Measurements from ENCODE around the gene MORC3. TPM values are rescaled to one million over a fixed set of nuclear protein-coding genes. Genes with fewer than 3 reads are reported as not detected.
A peak's percentile ranks its signal among the peaks of the same experiment; 100 is the strongest.

The MORC3 gene
- total and polyA plus RNA-seq, 9 of the 15 experiments (the other 6 are each of a cell fraction or from before 2014, with no cell fraction given), result 12.7 to 53.7 (median 36.0) TPM

DNA sequence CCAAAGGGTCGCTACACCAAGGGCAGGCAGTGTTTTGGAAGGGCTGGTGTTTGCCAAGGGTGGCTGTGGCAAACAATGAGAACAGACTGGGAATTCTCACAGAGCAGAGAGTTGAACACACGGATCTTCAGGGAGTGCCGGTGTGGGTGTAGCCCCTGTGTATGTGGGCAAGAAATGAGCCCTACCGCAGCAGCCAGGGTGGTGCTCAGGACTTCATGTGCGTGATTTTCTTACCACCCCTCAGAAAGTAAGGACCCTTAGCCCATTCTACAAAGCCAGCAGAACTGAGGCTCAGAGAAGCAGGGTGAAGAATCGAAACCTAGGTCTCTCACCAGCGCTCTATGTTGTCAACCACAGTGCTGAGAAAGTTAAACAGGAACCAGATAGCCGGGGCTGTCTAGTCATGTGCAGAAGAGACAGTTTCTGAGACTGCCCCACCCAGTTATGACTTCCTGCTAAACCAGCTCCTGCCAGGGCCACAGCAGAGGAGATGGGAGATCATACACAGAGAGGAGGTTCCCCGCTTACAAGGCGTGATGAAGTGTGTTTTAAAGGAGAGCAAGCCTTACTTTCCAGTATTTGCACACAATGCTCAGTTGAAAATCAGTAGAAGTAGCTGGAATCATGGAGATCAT lies 21.9 kb upstream of the MORC3 start (continued):
- TF ChIP-seq, protein P1, sequence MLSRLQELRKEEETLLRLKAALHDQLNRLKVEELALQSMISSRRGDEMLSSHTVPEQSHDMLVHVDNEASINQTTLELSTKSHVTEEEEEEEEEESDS (CRISPR knock-in tag; IDR thresholded peaks at IDR 0.05), result no peak
- TF ChIP-seq ZNF695 (CRISPR knock-in tag; IDR thresholded peaks at IDR 0.05), result no peak
- no peak for TF ChIP-seq ZNF696 (CRISPR knock-in tag; conservative IDR thresholded peaks at IDR 0.05)
- TF ChIP-seq ZNF395 (CRISPR knock-in tag; IDR thresholded peaks at IDR 0.05), result no peak; the same call in 1 of the 2 replicates
- peak; percentile 45; the same call in 1 of the 2 replicates for TF ChIP-seq TAF7 (tag; IDR thresholded peaks at IDR 0.05)
- TF ChIP-seq MAX (CRISPR knock-in tag; IDR thresholded peaks at IDR 0.05), result no peak
- no peak for TF ChIP-seq ZNF217 (CRISPR knock-in tag; IDR thresholded peaks at IDR 0.05)
- no peak for TF ChIP-seq ZFP30 (CRISPR knock-in tag; IDR thresholded peaks at IDR 0.05; ENCODE audit: borderline replicate concordance)
- no peak for TF ChIP-seq NR1H2 (CRISPR knock-in tag; IDR thresholded peaks at IDR 0.05)
- TF ChIP-seq FUS (optimal IDR thresholded peaks at IDR 0.05; ENCODE audit: low read depth, low read length), result no peak
- no peak for TF ChIP-seq ARID1B (IDR thresholded peaks at IDR 0.05)
- TF ChIP-seq PRPF4 (IDR thresholded peaks at IDR 0.05; ENCODE audit: insufficient read depth, low read depth, low read length, poor library complexity, severe bottlenecking), result no peak
- no peak for TF ChIP-seq THRAP3 (IDR thresholded peaks at IDR 0.05; ENCODE audit: borderline replicate concordance)
- no peak for TF ChIP-seq TRIM24 (IDR thresholded peaks at IDR 0.05)
- no peak for TF ChIP-seq MEF2A (IDR thresholded peaks at IDR 0.05; ENCODE audit: control insufficient read depth, low read depth, low read length)
- TF ChIP-seq ZNF124 (CRISPR knock-in tag; IDR thresholded peaks at IDR 0.05), result no peak
- no peak for TF ChIP-seq SAFB2 (IDR thresholded peaks at IDR 0.05; ENCODE audit: borderline replicate concordance, low read depth, low read length, severe bottlenecking)
- TF ChIP-seq ZSCAN29 (IDR thresholded peaks at IDR 0.05), result 0 out of 2 replicates have a peak, but pooled peaks have one; percentile 34
- TF ChIP-seq KDM1A (IDR thresholded peaks at IDR 0.05), result no peak
- no peak for TF ChIP-seq SIRT6 (IDR thresholded peaks at IDR 0.05; ENCODE audit: low read depth, low read length)
- TF ChIP-seq ZNF707 (CRISPR knock-in tag; conservative IDR thresholded peaks at IDR 0.05), result no peak
- TF ChIP-seq SRSF3 (IDR thresholded peaks at IDR 0.05; ENCODE audit: insufficient read depth, low read length), result no peak
- TF ChIP-seq MAZ (CRISPR knock-in tag; conservative IDR thresholded peaks at IDR 0.05 in 1 of 2, IDR thresholded peaks at IDR 0.05 in 1 of 2), result no peak; a peak in 2 of 4 replicates
- no peak for TF ChIP-seq MYBL2 (IDR thresholded peaks at IDR 0.05; ENCODE audit: low read depth)
- TF ChIP-seq MYBL2 (CRISPR knock-in tag; IDR thresholded peaks at IDR 0.05; ENCODE audit: borderline replicate concordance), result no peak
- no peak for TF ChIP-seq TAF15 (IDR thresholded peaks at IDR 0.05; ENCODE audit: low read depth, low read length)
- TF ChIP-seq SP1 (CRISPR knock-in tag; IDR thresholded peaks at IDR 0.05), result no peak
- TF ChIP-seq KLF13 (tag; IDR thresholded peaks at IDR 0.05; ENCODE audit: borderline replicate concordance, low read depth), result no peak
- TF ChIP-seq BRD4 (IDR thresholded peaks at IDR 0.05), result no peak
- no peak for TF ChIP-seq RBM25 (IDR thresholded peaks at IDR 0.05; ENCODE audit: low read depth, low read length, severe bottlenecking)
- TF ChIP-seq PRMT5 (CRISPR knock-in tag; IDR thresholded peaks at IDR 0.05), result no peak
